ENCODE data around the gene TEAD1. TPM values are rescaled to one million over a fixed set of nuclear protein-coding genes. Genes with fewer than 3 reads are reported as not detected.

TEAD1 gene
- total RNA-seq, 2 experiments from 2014 or later, result 5.6 to 10.8 TPM

- Histone ChIP-seq H3K79me2 (ENCODE audit: insufficient read depth, low read depth, low read length) (no peaks in the 10 kb centered on the region), H3K9me3 (ENCODE audit: low read length) (no peaks in the 10 kb centered on the region), H3K4me1 (ENCODE audit: insufficient read depth, low read length, poor library complexity, severe bottlenecking) (peaks cover 12% of the 10 kb centered on the region), H3K36me3 (ENCODE audit: insufficient read depth, low read length) (no peaks in the 10 kb centered on the region), H3K9me2 (ENCODE audit: insufficient read depth, low read length) (no peaks in the 10 kb centered on the region), H3K27ac (ENCODE audit: low read depth, low read length, poor library complexity, severe bottlenecking) (no peak overlapping the region), H3K4me2 (ENCODE audit: low read length) (no peak overlapping the region), H3K4me3 (ENCODE audit: low read depth, low read length, poor library complexity, severe bottlenecking) (no peak overlapping the region), H4K20me1 (ENCODE audit: insufficient read depth, low read length) (no peaks in the 10 kb centered on the region), H2AFZ (ENCODE audit: low read length) (no peak overlapping the region)
- ChIA-PET POLR2A (interaction anchor here (0.6 kb wide), 1 partner anchor 34 kb away, joined by 3 read pairs; no protein-coding TSS in a partner anchor), CTCF (ENCODE audit: unreplicated experiment) (no interaction called here)
- DNase-seq (ENCODE audit: low spot score), result no peak
- no TSS peak for BruUV-seq (replicated peaks)
- TF ChIP-seq EZH2phosphoT487 (IDR thresholded peaks at IDR 0.05; ENCODE audit: borderline replicate concordance, low read depth, low read length) (no peak), CTCF (conservative IDR thresholded peaks at IDR 0.05; ENCODE audit: low read length) (no peak)
- intact Hi-C loops (cut with micrococcal nuclease; ENCODE audit: unreplicated experiment), result no loop called here
Measured at GRCh38 chr11:12809864-12810567, 135.8 kb downstream of the TEAD1 start.

GRCh38 chr11:12810568-12810894, 136.3 kb downstream of the TEAD1 start:
- intact Hi-C loops (cut with micrococcal nuclease; ENCODE audit: unreplicated experiment), result no loop called here
- Histone ChIP-seq H3K36me3 (ENCODE audit: insufficient read depth, low read length) (no peaks in the 10 kb centered on the region), H3K9me2 (ENCODE audit: insufficient read depth, low read length) (no peaks in the 10 kb centered on the region), H3K79me2 (ENCODE audit: insufficient read depth, low read depth, low read length) (no peaks in the 10 kb centered on the region), H3K4me1 (ENCODE audit: insufficient read depth, low read length, poor library complexity, severe bottlenecking) (peaks cover 17% of the 10 kb centered on the region), H3K9me3 (ENCODE audit: low read length) (no peaks in the 10 kb centered on the region), H4K20me1 (ENCODE audit: insufficient read depth, low read length) (no peaks in the 10 kb centered on the region), H2AFZ (ENCODE audit: low read length) (no peak overlapping the region), H3K27ac (ENCODE audit: low read depth, low read length, poor library complexity, severe bottlenecking) (no peak overlapping the region), H3K4me3 (ENCODE audit: low read depth, low read length, poor library complexity, severe bottlenecking) (no peak overlapping the region), H3K4me2 (ENCODE audit: low read length) (no peak overlapping the region)
- POLR2A ChIA-PET, result no interaction called here
- no TSS peak for BruUV-seq (replicated peaks)
- CTCF ChIA-PET (ENCODE audit: unreplicated experiment), result no interaction called here
- DNase-seq (ENCODE audit: low spot score), result no peak
- TF ChIP-seq EZH2phosphoT487 (IDR thresholded peaks at IDR 0.05; ENCODE audit: borderline replicate concordance, low read depth, low read length), result no peak
- no peak for TF ChIP-seq CTCF (conservative IDR thresholded peaks at IDR 0.05; ENCODE audit: low read length)

- Histone ChIP-seq H3K4me2 (ENCODE audit: low read length) (no peak overlapping the region), H3K4me1 (ENCODE audit: insufficient read depth, low read length, poor library complexity, severe bottlenecking) (peaks cover 27% of the 10 kb centered on the region), H2AFZ (ENCODE audit: low read length) (no peak overlapping the region), H3K9me2 (ENCODE audit: insufficient read depth, low read length) (no peaks in the 10 kb centered on the region), H3K9me3 (ENCODE audit: low read length) (no peaks in the 10 kb centered on the region), H3K79me2 (ENCODE audit: insufficient read depth, low read depth, low read length) (no peaks in the 10 kb centered on the region), H3K27ac (ENCODE audit: low read depth, low read length, poor library complexity, severe bottlenecking) (no peak overlapping the region), H3K36me3 (ENCODE audit: insufficient read depth, low read length) (no peaks in the 10 kb centered on the region), H3K4me3 (ENCODE audit: low read depth, low read length, poor library complexity, severe bottlenecking) (no peak overlapping the region), H4K20me1 (ENCODE audit: insufficient read depth, low read length) (no peaks in the 10 kb centered on the region)
- no TSS peak for BruUV-seq (replicated peaks)
- ChIA-PET POLR2A (interaction anchor here (0.6 to 0.7 kb wide), 2 partner anchors 21 to 212 kb away, joined by 3 read pairs; no protein-coding TSS in a partner anchor), CTCF (ENCODE audit: unreplicated experiment) (no interaction called here)
- DNase-seq (ENCODE audit: low spot score), result peak; percentile 47
- intact Hi-C loops (cut with micrococcal nuclease; ENCODE audit: unreplicated experiment), result no loop called here
- TF ChIP-seq CTCF (conservative IDR thresholded peaks at IDR 0.05; ENCODE audit: low read length) (no peak), EZH2phosphoT487 (IDR thresholded peaks at IDR 0.05; ENCODE audit: borderline replicate concordance, low read depth, low read length) (no peak)
Measured at GRCh38 chr11:12811861-12812260, 137.6 kb downstream of the TEAD1 start.
